IPS-NIHi7 (cell line): ENCODE results near the gene ITGB3.

Experiments
- DNase-seq: peaks from one replicate; pipeline ENCODE4 v3.0.0; 2012; ENCODE audit warnings: mixed read lengths; ENCODE audit errors: extremely low spot score

Gene ITGB3

GRCh38 chr17:47299239-47299910 lies 45.7 kb downstream of the ITGB3 start:
- no peak for DNase-seq

DNA sequence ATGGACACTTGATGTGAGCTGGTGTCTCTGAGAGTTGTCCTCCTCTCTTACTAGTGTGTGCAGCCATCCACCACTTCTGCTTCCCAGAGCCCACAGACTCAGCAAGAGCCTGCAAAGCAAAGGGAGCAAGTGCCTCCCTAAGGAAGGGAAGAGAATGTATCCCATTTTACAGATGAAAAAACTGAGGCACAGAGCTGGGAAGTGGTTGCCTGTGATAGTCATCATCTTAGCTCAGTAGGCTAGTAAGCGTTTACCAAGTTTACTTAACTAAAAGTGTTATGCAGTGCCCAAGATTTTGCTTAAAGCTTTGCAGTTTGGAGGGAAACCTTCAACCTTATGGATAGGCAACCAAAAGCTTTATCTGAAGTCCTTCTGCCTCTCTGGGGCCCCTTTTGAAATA lies 47.1 kb downstream of the ITGB3 start:
- no peak for DNase-seq

GRCh38 chr17:47301161-47301560 lies 47.5 kb downstream of the ITGB3 start:
- DNase-seq = no peak

DNA sequence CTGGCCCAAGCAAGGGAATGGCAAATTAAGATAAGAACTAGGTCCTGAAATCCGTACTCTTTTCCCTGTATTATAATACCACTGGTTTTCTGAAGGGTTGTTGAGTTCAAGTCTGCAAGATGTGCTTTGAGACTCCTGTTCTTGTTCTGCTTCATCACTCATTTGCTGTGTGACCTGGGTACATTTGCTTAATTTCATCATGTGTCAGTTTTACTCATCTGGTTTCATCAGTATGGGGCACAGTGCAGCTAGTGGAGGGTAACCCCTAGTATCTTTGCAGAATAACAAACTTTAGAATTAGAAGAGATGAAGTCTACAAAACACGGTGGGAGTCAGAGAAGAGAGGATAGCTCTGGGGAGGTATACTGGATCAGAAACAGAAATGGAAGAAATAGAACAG lies 48.2 kb downstream of the ITGB3 start:
- DNase-seq = no peak

DNA sequence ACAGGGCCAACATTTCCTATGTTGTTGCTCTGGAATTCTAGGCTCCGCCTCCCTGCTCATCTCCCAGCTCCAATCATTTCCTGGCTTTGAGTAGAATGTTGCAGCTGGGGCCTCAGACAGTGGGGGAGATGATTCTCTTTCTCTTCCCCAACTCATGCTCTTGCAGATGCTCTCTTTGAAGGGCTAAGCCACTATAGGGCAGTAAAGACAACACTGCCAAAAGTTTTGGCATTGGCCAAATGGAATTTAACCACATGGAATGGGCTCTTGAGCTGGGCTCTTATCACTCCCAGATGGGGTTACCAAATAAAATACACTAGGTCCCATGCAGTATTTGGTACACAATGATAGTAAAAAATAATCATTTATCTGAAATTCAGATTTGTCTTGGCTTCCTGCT lies 50.6 kb downstream of the ITGB3 start:
- no peak for DNase-seq

DNA sequence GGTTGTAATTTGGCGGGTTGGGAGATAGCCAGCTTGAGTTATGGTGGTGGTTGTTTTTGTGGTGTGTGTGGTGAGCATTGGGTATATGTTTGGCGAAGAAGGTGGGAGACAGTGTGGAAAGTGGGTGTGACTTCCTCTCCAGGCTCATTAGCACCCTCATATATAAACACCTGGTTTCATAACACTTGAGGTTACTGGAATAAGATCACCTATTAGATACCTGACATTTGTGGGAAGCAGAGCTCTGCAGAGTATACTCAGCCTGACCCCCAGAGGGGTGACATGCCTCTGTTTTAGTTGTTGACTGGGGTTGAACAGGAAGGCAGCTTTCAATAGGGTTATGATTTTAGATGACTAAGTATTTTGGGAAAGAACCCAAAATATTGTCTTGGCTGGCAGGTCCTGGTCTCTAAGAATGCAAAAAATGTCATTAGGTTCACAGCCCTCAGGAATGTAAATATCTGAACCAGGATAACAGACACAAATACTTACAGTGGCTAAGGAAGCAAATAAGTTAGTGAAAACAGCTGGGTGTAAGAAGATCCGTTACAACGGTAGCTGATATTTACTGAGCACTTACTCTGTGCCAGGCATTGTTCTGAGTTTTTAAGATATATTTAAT lies 51.8 kb downstream of the ITGB3 start:
- DNase-seq = no peak

- no peak for DNase-seq
Observed at GRCh38 chr17:47310186-47310733, 56.6 kb downstream of the ITGB3 start.

GRCh38 chr17:47311420-47311819 lies 57.8 kb downstream of the ITGB3 start:
- no peak for DNase-seq

GRCh38 chr17:47315451-47316266 lies 62.0 kb downstream of the ITGB3 start:
- peak; percentile 59 for DNase-seq

DNA sequence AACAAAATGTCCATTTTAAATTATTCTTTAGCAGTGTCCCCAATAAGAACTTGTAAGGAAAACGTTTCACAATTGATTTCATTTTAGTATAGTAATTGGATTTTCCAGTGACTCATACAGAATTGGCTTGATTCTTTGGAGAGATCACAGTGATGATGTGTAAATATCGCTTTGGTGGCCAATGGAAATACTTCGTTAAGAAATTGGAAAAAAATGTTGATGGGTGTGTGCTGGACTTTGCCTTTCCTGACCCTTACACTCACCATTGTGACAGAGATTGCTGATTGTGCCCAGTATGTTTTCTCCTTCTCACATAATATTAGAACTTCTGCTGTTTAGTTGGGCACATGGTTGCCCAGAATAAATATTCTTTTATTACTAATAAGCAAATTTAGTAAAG lies 62.7 kb downstream of the ITGB3 start:
- DNase-seq = no peak

- no peak for DNase-seq
Observed at GRCh38 chr17:47317119-47317518, 63.5 kb downstream of the ITGB3 start.

- no peak for DNase-seq
Observed at GRCh38 chr17:47318197-47318918, 64.7 kb downstream of the ITGB3 start.

- no peak for DNase-seq
Observed at GRCh38 chr17:47320879-47321502, 67.4 kb downstream of the ITGB3 start.

DNA sequence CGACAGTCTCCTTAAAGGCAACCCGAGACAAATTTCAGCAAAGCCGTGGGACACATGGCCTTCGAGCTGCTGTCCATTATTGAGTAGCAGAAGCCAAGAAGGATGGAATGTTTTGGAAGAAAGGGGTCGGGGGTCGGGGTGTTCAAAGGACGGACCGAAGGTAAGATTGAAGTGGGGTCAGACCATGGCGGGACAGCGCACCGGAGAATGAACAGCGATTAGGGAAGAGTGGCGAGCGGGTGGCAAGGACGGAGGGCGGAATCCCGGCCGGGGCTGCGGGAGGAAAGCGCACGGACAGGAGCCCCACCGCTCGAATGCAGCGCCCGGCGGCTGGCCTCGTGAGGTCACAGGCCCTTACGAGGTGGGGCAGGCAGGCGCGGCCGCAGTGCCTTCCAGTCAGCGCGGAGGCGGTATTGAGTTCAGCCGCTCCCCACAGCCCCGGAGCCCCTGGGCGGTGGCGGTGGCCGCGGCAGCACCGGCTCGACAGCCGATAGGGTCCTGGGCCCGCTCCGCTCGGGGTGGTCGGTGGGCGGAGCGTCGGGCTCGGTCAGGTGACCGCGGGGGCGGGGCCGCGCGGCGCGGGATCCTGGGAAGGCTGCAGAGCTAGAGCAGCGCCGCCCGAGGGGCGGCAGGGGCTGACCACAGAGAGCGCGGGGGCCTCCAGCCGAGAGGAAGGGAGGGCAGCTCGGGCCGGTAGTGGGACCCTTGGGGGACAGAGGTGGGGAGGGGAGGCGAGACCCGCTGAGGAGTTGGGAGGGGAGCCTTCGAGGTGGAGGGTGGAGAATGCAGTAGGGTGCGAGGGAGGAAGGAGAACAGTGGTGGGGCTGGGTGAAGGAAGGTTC lies 70.0 kb downstream of the ITGB3 start, which contains the start of gene EFCAB13:
EFCAB13 (plus strand) TSS at position 574 of the 842 bp plus-strand sequence. CDS start 4,399 bp downstream, outside the sequence.
- peak; percentile 96 for DNase-seq

DNA sequence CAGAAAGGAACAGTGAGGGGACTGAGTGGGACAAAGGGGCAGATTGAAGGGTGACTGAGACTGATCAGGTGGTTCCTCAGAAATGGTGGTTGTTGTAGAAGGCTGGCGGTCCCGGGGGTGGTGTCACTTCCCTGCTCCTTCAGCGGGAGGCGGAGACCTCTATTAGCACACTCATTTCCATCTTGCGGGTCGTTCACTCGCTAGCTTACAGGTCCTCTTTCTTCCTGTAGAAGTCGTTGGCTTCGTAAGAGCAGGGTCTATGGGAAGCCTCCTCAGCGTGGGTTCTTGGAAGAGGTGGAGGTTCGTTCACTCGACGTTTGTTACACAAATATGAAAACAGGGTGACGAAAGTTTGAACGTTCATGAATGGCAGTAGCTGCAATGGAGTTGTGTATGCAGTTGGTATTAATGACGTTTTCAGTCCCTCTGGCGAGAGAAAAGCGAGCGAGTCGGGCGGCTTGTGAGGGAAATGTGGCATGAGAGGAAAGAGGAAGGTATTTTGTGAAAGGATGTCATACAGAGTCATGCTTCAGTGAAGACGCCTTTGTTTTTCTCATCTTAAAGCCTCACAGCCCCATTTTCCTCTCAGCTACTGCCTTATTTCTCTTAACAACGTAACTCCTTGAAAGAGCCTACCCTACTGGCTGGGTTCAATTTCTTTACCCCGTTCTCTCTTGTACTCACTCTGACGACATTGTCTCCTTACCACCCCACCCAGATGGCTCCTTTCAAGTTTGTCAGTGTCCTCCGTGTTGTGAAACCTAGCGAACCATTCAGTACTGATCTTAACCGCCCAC lies 70.8 kb downstream of the ITGB3 start:
- peak; percentile 34 for DNase-seq

GRCh38 chr17:47325176-47325575 lies 71.5 kb downstream of the ITGB3 start:
- no peak for DNase-seq

GRCh38 chr17:47330548-47330947 lies 76.9 kb downstream of the ITGB3 start:
- no peak for DNase-seq

- DNase-seq = no peak
Observed at GRCh38 chr17:47332287-47332686, 78.7 kb downstream of the ITGB3 start.

DNA sequence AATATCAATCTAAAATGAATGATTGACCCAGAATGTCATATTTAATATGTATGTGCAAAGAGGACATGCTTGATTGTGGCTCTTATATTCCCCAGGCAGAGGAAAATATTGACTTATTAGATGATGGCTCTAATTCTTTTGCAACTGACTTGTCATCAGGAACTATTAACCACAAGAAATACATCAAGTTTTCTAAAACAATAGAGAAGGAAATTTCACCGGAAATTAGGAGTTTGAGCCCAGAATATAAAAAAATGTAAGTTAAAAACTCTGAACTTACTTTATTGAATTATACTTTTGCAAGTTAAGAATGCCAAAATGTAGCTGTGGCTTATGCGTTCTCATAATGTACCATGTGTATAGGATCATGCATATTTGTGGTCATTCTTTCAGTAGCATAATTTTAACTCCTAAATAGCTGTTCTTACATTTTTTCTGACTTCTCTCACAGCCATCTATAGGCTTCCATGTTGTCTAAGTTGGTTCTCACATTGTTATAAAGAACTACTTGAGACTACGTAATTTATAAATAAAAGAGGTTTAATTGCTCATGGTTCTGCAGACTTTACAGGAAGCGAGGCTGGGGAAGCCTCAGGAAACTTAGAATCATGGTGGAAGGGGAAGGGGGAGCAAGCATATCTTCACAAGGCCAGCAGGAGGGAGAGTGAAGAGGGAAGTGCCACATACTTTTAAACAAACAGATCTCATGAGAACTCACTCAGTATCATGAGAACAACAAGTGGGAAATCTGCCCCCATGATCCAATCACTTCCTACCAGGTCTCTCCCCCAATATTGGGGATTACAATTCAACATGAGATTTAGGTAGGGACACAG lies 81.7 kb downstream of the ITGB3 start:
- no peak for DNase-seq
